GM19328 (cell line): ENCODE data around the gene LIFR.

Experiments used
- ATAC-seq: cut with Tn5 transposase; IDR thresholded peaks from one replicate; pipeline ENCODE4 v1.9.1; 2021; ENCODE audit warnings: mild to moderate bottlenecking, moderate library complexity; ENCODE audit not compliant: unreplicated experiment

The LIFR gene

GRCh38 chr5:38468202-38468673 is 88.2 kb downstream of the LIFR start:
- ATAC-seq = no peak

GRCh38 chr5:38467353-38468040 is 88.9 kb downstream of the LIFR start:
- ATAC-seq = no peak

GRCh38 chr5:38466424-38467189 is 89.8 kb downstream of the LIFR start:
- ATAC-seq = no peak

GRCh38 chr5:38465702-38466423 is 90.6 kb downstream of the LIFR start:
- no peak for ATAC-seq

GRCh38 chr5:38465061-38465460 is 91.4 kb downstream of the LIFR start:
- no peak for ATAC-seq

- ATAC-seq = no peak
Measured at GRCh38 chr5:38463634-38464521, 92.6 kb downstream of the LIFR start.

- ATAC-seq = no peak
Measured at GRCh38 chr5:38462976-38463633, 93.3 kb downstream of the LIFR start.

- ATAC-seq = no peak
Measured at GRCh38 chr5:38458174-38458573, 98.3 kb downstream of the LIFR start.

- ATAC-seq = no peak
Measured at GRCh38 chr5:38456657-38457399, 99.6 kb downstream of the LIFR start.

- no peak for ATAC-seq
Measured at GRCh38 chr5:38455796-38456330, 100.6 kb downstream of the LIFR start.

GRCh38 chr5:38453921-38454320 is 102.5 kb downstream of the LIFR start:
- ATAC-seq = no peak

- peak; percentile 99 for ATAC-seq
Measured at GRCh38 chr5:38453506-38453905, 102.9 kb downstream of the LIFR start.

GRCh38 chr5:38452201-38452600 is 104.2 kb downstream of the LIFR start:
- ATAC-seq = no peak

GRCh38 chr5:38451074-38451725 is 105.2 kb downstream of the LIFR start:
- no peak for ATAC-seq

GRCh38 chr5:38450627-38451026 is 105.8 kb downstream of the LIFR start:
- no peak for ATAC-seq

- ATAC-seq = no peak
Measured at GRCh38 chr5:38448568-38449350, 107.7 kb downstream of the LIFR start.

- ATAC-seq = no peak
Measured at GRCh38 chr5:38447786-38448185, 108.7 kb downstream of the LIFR start.

- no peak for ATAC-seq
Measured at GRCh38 chr5:38447056-38447455, 109.4 kb downstream of the LIFR start.
